ENCODE measurements around the gene ZNF609. TPM values are rescaled to one million over a fixed set of nuclear protein-coding genes. Genes with fewer than 3 reads are reported as not detected.

ZNF609 gene
- total and polyA plus RNA-seq, 2 of the 13 experiments (the other 11 are each of a cell fraction or from before 2014, with no cell fraction given) = 8.9 to 9.9 TPM

DNA sequence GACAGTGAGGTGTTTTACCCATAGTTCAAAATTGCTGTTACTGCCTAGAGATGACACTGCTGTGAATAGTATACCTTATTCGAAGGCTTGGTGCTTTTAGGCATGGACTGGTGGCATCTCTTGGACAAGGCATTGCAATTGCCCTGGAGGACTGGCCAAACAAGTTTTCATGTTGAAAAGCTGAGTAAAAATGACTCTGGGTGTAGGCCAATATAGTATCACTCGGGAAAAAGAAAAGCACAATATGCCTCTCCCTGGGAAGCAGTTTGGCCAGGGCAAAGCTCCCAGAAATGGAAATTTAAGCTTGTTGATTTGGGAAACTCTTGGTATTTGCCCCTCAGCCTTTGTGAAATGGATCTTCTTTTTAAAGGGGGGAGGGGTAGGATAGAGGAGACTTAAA is 54.8 kb downstream of the ZNF609 start (continued):
- TF ChIP-seq PRMT3 (CRISPR knock-in tag; IDR thresholded peaks at IDR 0.05; ENCODE audit: borderline replicate concordance, low read depth) (no peak), ZBTB7B (CRISPR knock-in tag; IDR thresholded peaks at IDR 0.05) (no peak)
- TF ChIP-seq, protein P1, sequence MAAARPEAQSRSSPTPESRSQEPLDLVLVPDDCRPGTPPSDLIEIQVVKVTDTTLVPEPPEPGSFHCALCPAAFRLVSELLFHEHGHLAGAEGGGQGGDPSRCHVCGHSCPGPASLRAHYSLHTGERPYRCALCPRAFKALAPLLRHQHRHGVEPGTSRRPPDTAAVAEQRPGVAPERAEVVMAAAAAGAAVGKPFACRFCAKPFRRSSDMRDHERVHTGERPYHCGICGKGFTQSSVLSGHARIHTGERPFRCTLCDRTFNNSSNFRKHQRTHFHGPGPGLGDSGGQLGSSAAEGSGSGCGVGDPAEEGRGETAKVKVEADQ (CRISPR knock-in tag; IDR thresholded peaks at IDR 0.05; ENCODE audit: borderline replicate concordance) = no peak

DNA sequence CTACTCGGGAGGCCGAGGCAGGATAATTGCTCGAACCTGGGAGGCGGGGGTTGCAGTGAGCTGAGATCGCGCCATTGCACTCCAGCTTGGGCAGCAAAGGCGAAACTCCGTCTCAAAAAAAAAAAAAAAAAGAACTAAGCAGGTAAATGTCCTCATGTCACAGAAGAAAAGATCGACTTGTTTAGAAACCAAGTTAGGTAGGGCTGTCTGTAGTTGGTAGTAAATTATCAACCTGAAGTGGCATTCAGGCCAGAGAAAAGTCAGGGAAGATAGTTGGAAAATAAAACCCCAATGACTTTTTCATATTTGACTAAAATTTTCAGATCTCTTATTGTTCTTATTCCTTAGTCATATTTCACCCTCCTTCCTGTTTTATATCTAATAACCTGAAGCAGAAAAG is 55.4 kb downstream of the ZNF609 start:
- ATAC-seq (no peak), FAIRE-seq (no peak), DNase-seq (ENCODE audit: low spot score) (no peak)
- peaks cover 15% of the 10 kb centered on the region for H3K4me1 ChIP-seq (ENCODE audit: insufficient read depth, low read length)
- BruUV-seq (replicated peaks) = no TSS peak
- no peak overlapping the region for H3K9ac ChIP-seq (ENCODE audit: insufficient read depth, low read depth, low read length)
- ChIA-PET CTCF (ENCODE audit: low intra/inter-chr PET ratio, low total read pairs) (no interaction called here), POLR2A (no interaction called here)
- H3K27me3 ChIP-seq (ENCODE audit: control insufficient read depth in 1 of 2, insufficient read depth in 2 of 2, low read length in 2 of 2) = no peaks in the 10 kb centered on the region
- no peaks in the 10 kb centered on the region for H3K9me3 ChIP-seq (ENCODE audit: low read length)
- H3K4me3 ChIP-seq (replicated peaks in 1 of 3; ENCODE audit: insufficient read depth in 1 of 3, low read depth in 2 of 3, low read length in 3 of 3) = no peak overlapping the region
- 91% methylated on average over 9 of the region's 9 CpGs for WGBS (ENCODE audit: low lambda C conversion rate)
- H3K4me2 ChIP-seq (ENCODE audit: low read depth, low read length) = no peak overlapping the region
- in situ Hi-C loops (cut with HindIII; ENCODE audit: extremely low pct_ligation_motif_present, low pct_unique_long_range_greater_than_20kb) (no loop called here), intact Hi-C loops (cut with micrococcal nuclease; ENCODE audit: unreplicated experiment) (no loop called here)
- no peak overlapping the region for H3K27ac ChIP-seq (ENCODE audit: extremely low read length, insufficient read depth, low read length)
- peaks cover 2% of the 10 kb centered on the region; the same call in 1 of the 2 replicates for H4K20me1 ChIP-seq (ENCODE audit: insufficient read depth, low read length)
- no peak overlapping the region for H2AFZ ChIP-seq (ENCODE audit: low read length)
- H3K79me2 ChIP-seq (ENCODE audit: insufficient read depth, low read length) = peaks cover 39% of the 10 kb centered on the region
- H3K36me3 ChIP-seq (replicated peaks in 1 of 2; ENCODE audit: control insufficient read depth in 1 of 2, insufficient read depth in 2 of 2, low read length in 2 of 2) = peaks cover 0 to 5% of the 10 kb centered on the region in 2 experiments; a peak in 2 of 5 replicates
- TF ChIP-seq, protein P2, sequence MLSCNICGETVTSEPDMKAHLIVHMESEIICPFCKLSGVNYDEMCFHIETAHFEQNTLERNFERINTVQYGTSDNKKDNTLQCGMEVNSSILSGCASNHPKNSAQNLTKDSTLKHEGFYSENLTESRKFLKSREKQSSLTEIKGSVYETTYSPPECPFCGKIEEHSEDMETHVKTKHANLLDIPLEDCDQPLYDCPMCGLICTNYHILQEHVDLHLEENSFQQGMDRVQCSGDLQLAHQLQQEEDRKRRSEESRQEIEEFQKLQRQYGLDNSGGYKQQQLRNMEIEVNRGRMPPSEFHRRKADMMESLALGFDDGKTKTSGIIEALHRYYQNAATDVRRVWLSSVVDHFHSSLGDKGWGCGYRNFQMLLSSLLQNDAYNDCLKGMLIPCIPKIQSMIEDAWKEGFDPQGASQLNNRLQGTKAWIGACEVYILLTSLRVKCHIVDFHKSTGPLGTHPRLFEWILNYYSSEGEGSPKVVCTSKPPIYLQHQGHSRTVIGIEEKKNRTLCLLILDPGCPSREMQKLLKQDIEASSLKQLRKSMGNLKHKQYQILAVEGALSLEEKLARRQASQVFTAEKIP (CRISPR knock-in tag; IDR thresholded peaks at IDR 0.05; ENCODE audit: borderline replicate concordance) = no peak
- TF ChIP-seq ZFP41 (CRISPR knock-in tag; IDR thresholded peaks at IDR 0.05; ENCODE audit: borderline replicate concordance) (no peak), E2F1 (CRISPR knock-in tag; IDR thresholded peaks at IDR 0.05) (no peak), MATR3 (CRISPR knock-in tag; IDR thresholded peaks at IDR 0.05) (no peak), HDAC1 (CRISPR knock-in tag; IDR thresholded peaks at IDR 0.05) (no peak), GLMP (CRISPR knock-in tag; IDR thresholded peaks at IDR 0.05; ENCODE audit: borderline replicate concordance) (no peak), TBL1XR1 (IDR thresholded peaks at IDR 0.05; ENCODE audit: borderline replicate concordance, low read length, partially characterized antibody) (no peak), MTERF4 (CRISPR knock-in tag; IDR thresholded peaks at IDR 0.05) (no peak), ZBTB10 (CRISPR knock-in tag; IDR thresholded peaks at IDR 0.05; ENCODE audit: borderline replicate concordance) (no peak)
